H1 (cell line): ENCODE results near the gene ARHGAP24. TPM values are rescaled to one million over a fixed set of nuclear protein-coding genes. Genes with fewer than 3 reads are reported as not detected.

Experiments
- CTCF ChIA-PET: fragments of 300-600 bp; sonication (Branson Sonifier 250); formaldehyde crosslinking; loops from one replicate; lab custom pipeline; 2021; ENCODE audit not compliant: partially characterized antibody; lab: Charles Lee
- POLR2A ChIA-PET: fragments of 300-600 bp; sonication (Branson Sonifier 250); formaldehyde crosslinking; loops from one replicate; lab custom pipeline; 2021; ENCODE audit warnings: inconsistent platforms; ENCODE audit not compliant: partially characterized antibody; lab: Charles Lee
- DNase-seq, 2 experiments: peaks; one replicate each; pipeline versions ENCODE4 v3.0.0 to v3.0.0-alpha.2; 2010 to 2022; ENCODE audit warnings: low spot score in 2 of 2, low read depth in 1 of 2, mixed read lengths in 1 of 2
- FAIRE-seq: peaks from 2 replicates; lab custom pipeline; 2011; peaks lifted over from hg19 to GRCh38; lab: Jason Lieb, UNC
- H2AFZ ChIP-seq: 2 replicates; pipeline ENCODE4 v1.8.1; 2012; ENCODE audit warnings: low read length, inconsistent platforms
- H2AK5ac ChIP-seq: 2 replicates; pipeline ENCODE4 v1.6.1; 2013; ENCODE audit warnings: low read depth, low read length
- H2BK120ac ChIP-seq: replicated peaks from 2 replicates; pipeline ENCODE3; 2013; ENCODE audit warnings: low read depth, low read length, inconsistent platforms
- H2BK12ac ChIP-seq: 2 replicates; pipeline ENCODE4 v1.6.1; 2013; ENCODE audit warnings: low read depth, low read length
- H2BK15ac ChIP-seq: 2 replicates; pipeline ENCODE4 v1.6.1; 2013; ENCODE audit warnings: low read length
- H2BK20ac ChIP-seq: 2 replicates; pipeline ENCODE4 v1.6.1; 2013; ENCODE audit warnings: low read length
- H2BK5ac ChIP-seq: 2 replicates; pipeline ENCODE4 v1.6.1; 2013; ENCODE audit warnings: low read depth, low read length
- H3K14ac ChIP-seq: 2 replicates; pipeline ENCODE4 v1.6.1; 2013; ENCODE audit warnings: inconsistent platforms; ENCODE audit not compliant: insufficient read length
- H3K18ac ChIP-seq: 2 replicates; pipeline ENCODE4 v1.6.1; 2013; ENCODE audit warnings: low read length; ENCODE audit errors: extremely low read depth
- H3K23ac ChIP-seq: 2 replicates; pipeline ENCODE4 v1.6.1; 2013; ENCODE audit warnings: inconsistent platforms; ENCODE audit not compliant: insufficient read length
- H3K23me2 ChIP-seq: 2 replicates; pipeline ENCODE4 v1.6.1; 2013; ENCODE audit warnings: low read depth, low read length
- H3K27ac ChIP-seq: 2 replicates; pipeline ENCODE4 v1.6.1; 2011; ENCODE audit warnings: low read depth, low read length, inconsistent platforms
- H3K27me3 ChIP-seq, 4 experiments: replicated peaks in 1 of 4; 1 replicate in 1 of 4; 2 replicates in 3 of 4; pipeline versions ENCODE4 v1.6.1 to v1.8.1; 2011 to 2013; ENCODE audit warnings: low read length in 3 of 4, mild to moderate bottlenecking in 3 of 4, inconsistent platforms in 2 of 4, mixed read lengths in 2 of 4, moderate library complexity in 1 of 4; ENCODE audit not compliant: control insufficient read depth in 3 of 4, insufficient read depth in 3 of 4; ENCODE audit errors: extremely low read depth in 1 of 4
- H3K36me3 ChIP-seq, 4 experiments: 2 replicates each; pipeline versions ENCODE4 v1.6.1 to v1.8.1; 2011 to 2013; ENCODE audit warnings: mild to moderate bottlenecking in 4 of 4, low read length in 3 of 4, moderate library complexity in 2 of 4, control low read depth in 1 of 4, inconsistent platforms in 1 of 4; ENCODE audit not compliant: insufficient read depth in 4 of 4, control insufficient read depth in 2 of 4
- H3K4ac ChIP-seq: replicated peaks from 2 replicates; pipeline ENCODE3; 2013; ENCODE audit warnings: low read length, low read depth, mixed read lengths, inconsistent platforms; ENCODE audit not compliant: insufficient read length
- H3K4me1 ChIP-seq, 4 experiments: replicated peaks in 1 of 4; 1 replicate in 1 of 4; 2 replicates in 3 of 4; pipeline versions ENCODE4 v1.6.1 to v1.8.1; 2011 to 2013; ENCODE audit warnings: low read length in 3 of 4, inconsistent platforms in 2 of 4, mixed read lengths in 1 of 4; ENCODE audit not compliant: insufficient read depth in 4 of 4, control insufficient read depth in 3 of 4
- H3K4me2 ChIP-seq, 2 experiments: 2 replicates each; pipeline versions ENCODE4 v1.6.1 to v1.8.1; 2011 to 2013; ENCODE audit warnings: low read depth in 2 of 2, low read length in 2 of 2, control low read depth in 1 of 2, inconsistent platforms in 1 of 2, mild to moderate bottlenecking in 1 of 2; ENCODE audit not compliant: insufficient read depth in 1 of 2
- H3K4me3 ChIP-seq, 4 experiments: fragments of 200-600, 300-600 bp in 1 of 4; sonication (generic), shearing (Covaris generic), sonication (Bioruptor Twin) in 1 of 4; 2 replicates each; pipeline versions ENCODE4 v1.5.1 to v1.8.1; 2011 to 2016; ENCODE audit warnings: low read length in 4 of 4, low read depth in 3 of 4, control low read depth in 2 of 4, inconsistent platforms in 2 of 4, mild to moderate bottlenecking in 2 of 4, mixed read lengths in 1 of 4, moderate library complexity in 1 of 4; ENCODE audit not compliant: insufficient read depth in 2 of 4; ENCODE audit errors: extremely low read depth in 1 of 4
- H3K56ac ChIP-seq: replicated peaks from 2 replicates; pipeline ENCODE3; 2013; ENCODE audit warnings: low read depth, mild to moderate bottlenecking, mixed read lengths, low read length, inconsistent platforms; ENCODE audit not compliant: insufficient read length
- H3K79me1 ChIP-seq: 2 replicates; pipeline ENCODE4 v1.6.1; 2013; ENCODE audit warnings: low read depth, low read length, control low read depth
- H3K79me2 ChIP-seq, 2 experiments: 2 replicates each; pipeline versions ENCODE4 v1.6.1 to v1.8.1; 2012 to 2013; ENCODE audit warnings: low read length in 2 of 2, mild to moderate bottlenecking in 2 of 2, inconsistent platforms in 1 of 2; ENCODE audit not compliant: insufficient read depth in 2 of 2, control insufficient read depth in 1 of 2
- H3K9ac ChIP-seq, 4 experiments: replicated peaks in 1 of 4; 1 replicate in 1 of 4; 2 replicates in 3 of 4; pipeline versions ENCODE4 v1.6.1 to v1.8.1; 2011 to 2013; ENCODE audit warnings: low read depth in 3 of 4, low read length in 3 of 4, control low read depth in 2 of 4, mild to moderate bottlenecking in 2 of 4, moderate library complexity in 2 of 4, inconsistent platforms in 1 of 4; ENCODE audit errors: extremely low read depth in 1 of 4
- H3K9me3 ChIP-seq, 2 experiments: 2 replicates each; pipeline versions ENCODE4 v1.6.1 to v1.8.1; 2012 to 2013; ENCODE audit warnings: mild to moderate bottlenecking in 2 of 2, moderate library complexity in 2 of 2, control low read depth in 1 of 2, inconsistent platforms in 1 of 2, low read depth in 1 of 2, low read length in 1 of 2, mixed read lengths in 1 of 2; ENCODE audit not compliant: insufficient read depth in 2 of 2
- H4K20me1 ChIP-seq, 2 experiments: replicated peaks in 1 of 2; 2 replicates each; pipeline versions ENCODE3 to v1.8.1; 2011 to 2013; ENCODE audit warnings: inconsistent platforms in 2 of 2, low read length in 2 of 2, mild to moderate bottlenecking in 1 of 2; ENCODE audit not compliant: insufficient read depth in 2 of 2, control insufficient read depth in 1 of 2
- H4K5ac ChIP-seq: 2 replicates; pipeline ENCODE4 v1.6.1; 2013; ENCODE audit warnings: low read length, low read depth, mixed read lengths, inconsistent platforms; ENCODE audit not compliant: insufficient read length
- H4K8ac ChIP-seq: 2 replicates; pipeline ENCODE4 v1.8.0; 2013; ENCODE audit warnings: mild to moderate bottlenecking, moderate library complexity, low read length, inconsistent platforms; ENCODE audit not compliant: insufficient read depth; ENCODE audit errors: extremely low read depth
- H4K91ac ChIP-seq: replicated peaks from 2 replicates; pipeline ENCODE3; 2013; ENCODE audit warnings: low read length, mixed read lengths, inconsistent platforms; ENCODE audit not compliant: insufficient read length
- CEBPB ChIP-seq: IDR thresholded peaks from 2 replicates; pipeline ENCODE4 v1.6.1; 2012; ENCODE audit warnings: low read depth, low read length
- NANOG ChIP-seq: IDR thresholded peaks from 2 replicates; pipeline ENCODE4 v1.6.1; 2011; ENCODE audit warnings: low read length, low read depth, mild to moderate bottlenecking, inconsistent platforms; ENCODE audit not compliant: insufficient read depth, poor library complexity, severe bottlenecking
- PHF8 ChIP-seq: fragments of 200-600 bp; sonication (generic); conservative IDR thresholded peaks from 2 replicates; pipeline ENCODE4 v1.7.1; 2012; ENCODE audit warnings: low read depth, mild to moderate bottlenecking, inconsistent platforms, low read length, moderate library complexity
- RNF2 ChIP-seq: fragments of 200-900, 300-1000 bp; sonication (generic); IDR thresholded peaks from 2 replicates; pipeline ENCODE4 v1.7.1; 2016; ENCODE audit warnings: borderline replicate concordance, low read depth, mild to moderate bottlenecking, antibody characterized with exemption, low read length; ENCODE audit not compliant: poor library complexity, severe bottlenecking; ENCODE audit errors: missing control alignments
- TAF7 ChIP-seq: optimal IDR thresholded peaks from 2 replicates; pipeline ENCODE3; 2011; ENCODE audit warnings: low read depth, mild to moderate bottlenecking, inconsistent platforms, low read length, moderate library complexity, borderline replicate concordance
- WGBS, 2 experiments: shearing (Covaris generic) in 1 of 2; methylation state at CpG; one replicate each; pipeline versions ENCODE4 v1.1.6 to v1.1.7; 2013 to 2015; ENCODE audit warnings: low lambda C conversion rate in 2 of 2, mixed read lengths in 2 of 2, inconsistent platforms in 1 of 2, low coverage in 1 of 2, missing lambda C conversion rate in 1 of 2; ENCODE audit not compliant: insufficient replicate concordance in 2 of 2, insufficient coverage in 1 of 2, insufficient read length in 1 of 2; ENCODE audit errors: extremely low coverage in 1 of 2, missing lambda C conversion rate in 1 of 2; 5-methylcytosine and 5-hydroxymethylcytosine counted together
- polyA plus RNA-seq, 7 experiments: library from polyadenylated mRNA; depleted of rRNA in 3 of 7; stranded (reverse) in 5 of 7; unstranded in 2 of 7; fragments of >200 nt in 5 of 7; fragments of 200-250 nt in 2 of 7; gene quantifications; 1 replicate in 5 of 7; 2 replicates in 1 of 7; 4 replicates in 1 of 7; pipeline versions ENCODE4 v1.2.1 to v1.2.3, GENCODE V29; 2011 to 2013; ENCODE audit warnings: missing spikeins in 2 of 7, mixed read lengths in 2 of 7
- total RNA-seq: library from RNA; stranded (reverse); fragmentation: NEBNext Ultra II Directional; extraction: Animal tissue kit (Norgen Biotek cat#: 25700); gene quantifications from 2 replicates; pipeline ENCODE4 v1.2.1, GENCODE V29; 2021

ARHGAP24 gene
- total and polyA plus RNA-seq, 2 of the 8 experiments (the other 6 are each of a cell fraction or from before 2014, with no cell fraction given): 0.08 to 0.50 TPM

DNA sequence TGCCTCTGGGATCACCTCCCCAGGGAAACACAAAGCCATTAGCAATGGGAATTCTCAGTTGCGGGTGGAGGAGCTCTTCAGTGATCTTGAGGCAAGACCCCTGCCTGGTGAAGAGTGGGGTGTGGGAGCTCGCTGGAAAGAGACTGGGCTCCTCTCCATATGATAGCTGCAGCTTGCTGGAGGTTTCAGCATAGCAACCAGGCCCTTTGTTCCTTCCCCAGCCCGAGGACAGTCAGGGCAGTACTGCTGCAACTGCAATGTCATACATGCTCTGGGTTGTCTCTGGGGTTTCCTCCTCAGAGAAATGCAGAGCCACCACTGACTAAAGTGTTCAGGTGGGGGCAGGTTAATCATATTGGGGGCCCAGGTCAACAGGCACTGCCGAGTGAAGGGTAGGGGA, 81.3 kb downstream of the ARHGAP24 start:
- H3K9me3 ChIP-seq: peaks cover 0 to 3% of the 10 kb centered on the region in 2 experiments; a peak in 1 of 4 replicates
- no peak overlapping the region for H2BK12ac ChIP-seq
- H2BK20ac ChIP-seq: no peak overlapping the region
- no peak overlapping the region for H2AK5ac ChIP-seq
- H4K20me1 ChIP-seq: no peaks in the 10 kb centered on the region
- CTCF ChIA-PET: no interaction called here
- POLR2A ChIA-PET: no interaction called here
- no peak overlapping the region for H3K4me3 ChIP-seq
- no peak overlapping the region for H3K27ac ChIP-seq
- no peak overlapping the region for H2BK5ac ChIP-seq
- DNase-seq (no peak), FAIRE-seq (no peak)
- H3K23ac ChIP-seq: no peak overlapping the region
- H3K18ac ChIP-seq: no peak overlapping the region
- H3K23me2 ChIP-seq: no peaks in the 10 kb centered on the region
- H3K27me3 ChIP-seq: no peaks in the 10 kb centered on the region
- H3K79me2 ChIP-seq: no peaks in the 10 kb centered on the region
- no peak for TF ChIP-seq CEBPB
- no peak for TF ChIP-seq RNF2
- TF ChIP-seq NANOG: no peak
- no peak for TF ChIP-seq PHF8
- no peak for TF ChIP-seq TAF7
- H4K8ac ChIP-seq: no peak overlapping the region
- no peak overlapping the region for H2BK120ac ChIP-seq
- H3K4me1 ChIP-seq: no peaks in the 10 kb centered on the region
- H2AFZ ChIP-seq: no peak overlapping the region
- H3K9ac ChIP-seq: no peak overlapping the region
- no peaks in the 10 kb centered on the region for H3K36me3 ChIP-seq
- H3K56ac ChIP-seq: no peak overlapping the region
- WGBS, 2 experiments: 90% methylated on average over 4 of the region's 4 CpGs; no CpG with 5 or more reads in 1 of the 2 experiments
- no peak overlapping the region for H4K91ac ChIP-seq
- H3K79me1 ChIP-seq: no peaks in the 10 kb centered on the region
- H3K4me2 ChIP-seq: no peak overlapping the region
- no peak overlapping the region for H4K5ac ChIP-seq
- no peak overlapping the region for H3K4ac ChIP-seq
- H3K14ac ChIP-seq: no peak overlapping the region
- no peak overlapping the region for H2BK15ac ChIP-seq
